ENCODE data around the gene HIVEP1.

The HIVEP1 gene

DNA sequence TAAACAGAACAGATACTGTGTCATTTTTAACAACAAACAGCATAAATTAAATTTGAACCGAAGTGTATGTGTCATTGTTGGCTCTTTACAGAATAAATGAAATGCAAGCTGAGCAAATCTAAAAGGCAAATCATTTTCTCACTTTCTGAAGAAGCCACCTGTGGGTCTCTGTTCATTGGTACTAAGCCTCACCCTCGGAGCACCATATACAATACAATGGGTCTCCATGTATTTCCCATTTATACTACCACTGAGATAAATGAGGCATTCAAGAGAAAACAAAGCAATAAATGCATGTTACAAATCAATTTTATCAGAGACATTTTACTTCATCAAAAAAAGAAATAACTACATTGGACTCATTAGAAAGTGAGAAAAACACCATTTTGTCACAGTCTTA is 38.9 kb upstream of the HIVEP1 start:
- Histone ChIP-seq H3K36me3 (ENCODE audit: control insufficient read depth in 5 of 5, insufficient read depth in 5 of 5, low read length in 5 of 5) (no peaks in the 10 kb centered on the region), H3K27me3 (ENCODE audit: control insufficient read depth in 5 of 5, insufficient read depth in 4 of 5, low read length in 5 of 5) (no peaks in the 10 kb centered on the region), H3K9me3 (ENCODE audit: control insufficient read depth in 5 of 5, low read length in 5 of 5) (no peaks in the 10 kb centered on the region), H3K9ac (ENCODE audit: low read length in 5 of 5) (no peak overlapping the region), H3K4me3 (ENCODE audit: low read depth in 1 of 5, low read length in 5 of 5) (no peak overlapping the region), H3K27ac (ENCODE audit: low read depth, low read length) (no peak overlapping the region), H3K4me1 (ENCODE audit: control insufficient read depth in 5 of 5, insufficient read depth in 5 of 5, low read length in 5 of 5) (peaks cover 0 to 13% (median 9%) of the 10 kb centered on the region in 5 donors)

DNA sequence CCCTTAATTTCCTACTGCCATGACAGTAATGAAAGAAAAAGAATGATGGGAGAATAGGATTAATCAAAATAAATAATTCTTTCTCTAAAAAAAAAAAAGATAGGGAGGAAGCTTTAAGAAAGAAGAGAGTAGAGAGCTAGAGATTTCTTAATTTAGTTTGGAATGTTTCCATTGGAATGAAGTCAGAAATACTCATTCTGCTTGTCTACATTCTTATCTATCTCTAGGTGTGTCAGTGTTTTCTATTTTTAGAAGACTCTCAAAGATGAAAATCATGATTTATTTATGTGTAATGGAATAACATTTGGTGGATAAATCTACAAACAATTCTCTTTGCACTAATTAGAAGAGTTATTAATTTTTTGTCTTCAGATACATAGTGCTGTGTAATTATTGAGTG is 38.0 kb upstream of the HIVEP1 start:
- Histone ChIP-seq H3K4me1 (ENCODE audit: control insufficient read depth in 5 of 5, insufficient read depth in 5 of 5, low read length in 5 of 5) (peaks cover 0 to 8% (median 4%) of the 10 kb centered on the region in 5 donors), H3K27ac (ENCODE audit: low read depth, low read length) (no peak overlapping the region), H3K4me3 (ENCODE audit: low read depth in 1 of 5, low read length in 5 of 5) (no peak overlapping the region), H3K27me3 (ENCODE audit: control insufficient read depth in 5 of 5, insufficient read depth in 4 of 5, low read length in 5 of 5) (no peaks in the 10 kb centered on the region), H3K36me3 (ENCODE audit: control insufficient read depth in 5 of 5, insufficient read depth in 5 of 5, low read length in 5 of 5) (no peaks in the 10 kb centered on the region), H3K9me3 (ENCODE audit: control insufficient read depth in 5 of 5, low read length in 5 of 5) (no peaks in the 10 kb centered on the region), H3K9ac (ENCODE audit: low read length in 5 of 5) (no peak overlapping the region)

DNA sequence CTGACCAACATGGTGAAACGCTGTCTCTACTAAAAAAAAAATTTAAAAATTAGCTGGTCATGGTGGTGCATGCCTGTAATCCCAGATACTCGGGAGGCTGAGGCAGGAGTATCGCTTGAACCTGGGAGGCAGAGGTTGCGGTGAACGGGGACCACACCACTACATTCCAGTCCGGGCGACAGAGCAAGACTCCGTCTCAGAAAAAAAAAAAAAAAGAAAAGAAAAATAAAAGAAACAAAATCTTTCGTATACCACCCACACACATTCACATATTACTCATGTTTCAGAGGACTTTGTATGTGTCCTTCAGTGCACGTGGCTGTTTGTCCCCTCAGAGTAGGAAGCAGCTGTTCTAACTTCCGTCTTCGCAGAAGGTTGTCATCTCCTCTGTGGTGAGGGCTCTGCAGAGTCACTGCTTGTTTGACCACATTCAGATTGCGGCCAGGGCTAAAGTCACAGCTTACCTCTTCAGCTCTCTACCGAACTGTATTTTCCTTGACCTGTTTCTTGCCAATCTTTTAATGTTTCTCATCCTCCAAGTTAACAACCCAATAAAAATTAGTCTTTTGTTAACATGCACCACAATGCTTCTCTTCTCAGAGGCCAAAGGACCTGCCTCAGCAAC is 36.6 kb upstream of the HIVEP1 start:
- Histone ChIP-seq H3K4me3 (ENCODE audit: low read depth in 1 of 5, low read length in 5 of 5) (no peak overlapping the region), H3K27ac (ENCODE audit: low read depth, low read length) (no peak overlapping the region), H3K9ac (ENCODE audit: low read length in 5 of 5) (no peak overlapping the region), H3K27me3 (ENCODE audit: control insufficient read depth in 5 of 5, insufficient read depth in 4 of 5, low read length in 5 of 5) (no peaks in the 10 kb centered on the region), H3K36me3 (ENCODE audit: control insufficient read depth in 5 of 5, insufficient read depth in 5 of 5, low read length in 5 of 5) (no peaks in the 10 kb centered on the region), H3K9me3 (ENCODE audit: control insufficient read depth in 5 of 5, low read length in 5 of 5) (no peaks in the 10 kb centered on the region), H3K4me1 (ENCODE audit: control insufficient read depth in 5 of 5, insufficient read depth in 5 of 5, low read length in 5 of 5) (peaks cover 0 to 3% (median 0%) of the 10 kb centered on the region in 5 donors)

GRCh38 chr6:11976489-11976888 is 35.6 kb upstream of the HIVEP1 start:
- peaks cover 0 to 3% (median 0%) of the 10 kb centered on the region in 5 donors for H3K4me1 ChIP-seq (ENCODE audit: control insufficient read depth in 5 of 5, insufficient read depth in 5 of 5, low read length in 5 of 5)
- H3K27me3 ChIP-seq (ENCODE audit: control insufficient read depth in 5 of 5, insufficient read depth in 4 of 5, low read length in 5 of 5): no peaks in the 10 kb centered on the region
- H3K9ac ChIP-seq (ENCODE audit: low read length in 5 of 5): no peak overlapping the region
- no peak overlapping the region for H3K4me3 ChIP-seq (ENCODE audit: low read depth in 1 of 5, low read length in 5 of 5)
- no peaks in the 10 kb centered on the region for H3K36me3 ChIP-seq (ENCODE audit: control insufficient read depth in 5 of 5, insufficient read depth in 5 of 5, low read length in 5 of 5)
- H3K9me3 ChIP-seq (ENCODE audit: control insufficient read depth in 5 of 5, low read length in 5 of 5): no peaks in the 10 kb centered on the region
- H3K27ac ChIP-seq (ENCODE audit: low read depth, low read length): no peak overlapping the region

- H3K27me3 ChIP-seq (ENCODE audit: control insufficient read depth in 5 of 5, insufficient read depth in 4 of 5, low read length in 5 of 5): no peaks in the 10 kb centered on the region
- H3K27ac ChIP-seq (ENCODE audit: low read depth, low read length): no peak overlapping the region
- H3K9me3 ChIP-seq (ENCODE audit: control insufficient read depth in 5 of 5, low read length in 5 of 5): no peaks in the 10 kb centered on the region
- H3K9ac ChIP-seq (ENCODE audit: low read length in 5 of 5): no peak overlapping the region
- H3K4me1 ChIP-seq (ENCODE audit: control insufficient read depth in 5 of 5, insufficient read depth in 5 of 5, low read length in 5 of 5): peaks cover 0 to 3% (median 0%) of the 10 kb centered on the region in 5 donors
- H3K4me3 ChIP-seq (ENCODE audit: low read depth in 1 of 5, low read length in 5 of 5): no peak overlapping the region
- H3K36me3 ChIP-seq (ENCODE audit: control insufficient read depth in 5 of 5, insufficient read depth in 5 of 5, low read length in 5 of 5): no peaks in the 10 kb centered on the region
These were observed 34.9 kb upstream of the HIVEP1 start for GRCh38 chr6:11977193-11977592.

GRCh38 chr6:11977738-11978137 is 34.4 kb upstream of the HIVEP1 start:
- no peaks in the 10 kb centered on the region for H3K9me3 ChIP-seq (ENCODE audit: control insufficient read depth in 5 of 5, low read length in 5 of 5)
- H3K4me1 ChIP-seq (ENCODE audit: control insufficient read depth in 5 of 5, insufficient read depth in 5 of 5, low read length in 5 of 5): peaks cover 0 to 3% (median 0%) of the 10 kb centered on the region in 5 donors
- no peak overlapping the region for H3K9ac ChIP-seq (ENCODE audit: low read length in 5 of 5)
- H3K36me3 ChIP-seq (ENCODE audit: control insufficient read depth in 5 of 5, insufficient read depth in 5 of 5, low read length in 5 of 5): no peaks in the 10 kb centered on the region
- H3K27me3 ChIP-seq (ENCODE audit: control insufficient read depth in 5 of 5, insufficient read depth in 4 of 5, low read length in 5 of 5): no peaks in the 10 kb centered on the region
- no peak overlapping the region for H3K4me3 ChIP-seq (ENCODE audit: low read depth in 1 of 5, low read length in 5 of 5)
- H3K27ac ChIP-seq (ENCODE audit: low read depth, low read length): no peak overlapping the region

GRCh38 chr6:11978169-11978987 is 33.7 kb upstream of the HIVEP1 start:
- no peaks in the 10 kb centered on the region for H3K27me3 ChIP-seq (ENCODE audit: control insufficient read depth in 5 of 5, insufficient read depth in 4 of 5, low read length in 5 of 5)
- no peak overlapping the region for H3K4me3 ChIP-seq (ENCODE audit: low read depth in 1 of 5, low read length in 5 of 5)
- H3K36me3 ChIP-seq (ENCODE audit: control insufficient read depth in 5 of 5, insufficient read depth in 5 of 5, low read length in 5 of 5): no peaks in the 10 kb centered on the region
- H3K9me3 ChIP-seq (ENCODE audit: control insufficient read depth in 5 of 5, low read length in 5 of 5): no peaks in the 10 kb centered on the region
- peaks cover 0 to 3% (median 0%) of the 10 kb centered on the region in 5 donors for H3K4me1 ChIP-seq (ENCODE audit: control insufficient read depth in 5 of 5, insufficient read depth in 5 of 5, low read length in 5 of 5)
- H3K27ac ChIP-seq (ENCODE audit: low read depth, low read length): no peak overlapping the region
- no peak overlapping the region for H3K9ac ChIP-seq (ENCODE audit: low read length in 5 of 5)

- Histone ChIP-seq H3K9me3 (ENCODE audit: control insufficient read depth in 5 of 5, low read length in 5 of 5) (no peaks in the 10 kb centered on the region), H3K27me3 (ENCODE audit: control insufficient read depth in 5 of 5, insufficient read depth in 4 of 5, low read length in 5 of 5) (no peaks in the 10 kb centered on the region), H3K36me3 (ENCODE audit: control insufficient read depth in 5 of 5, insufficient read depth in 5 of 5, low read length in 5 of 5) (no peaks in the 10 kb centered on the region), H3K4me1 (ENCODE audit: control insufficient read depth in 5 of 5, insufficient read depth in 5 of 5, low read length in 5 of 5) (peaks cover 0 to 3% (median 0%) of the 10 kb centered on the region in 5 donors), H3K9ac (ENCODE audit: low read length in 5 of 5) (no peak overlapping the region), H3K27ac (ENCODE audit: low read depth, low read length) (no peak overlapping the region), H3K4me3 (ENCODE audit: low read depth in 1 of 5, low read length in 5 of 5) (no peak overlapping the region)
These were observed 32.2 kb upstream of the HIVEP1 start for GRCh38 chr6:11979866-11980265.

DNA sequence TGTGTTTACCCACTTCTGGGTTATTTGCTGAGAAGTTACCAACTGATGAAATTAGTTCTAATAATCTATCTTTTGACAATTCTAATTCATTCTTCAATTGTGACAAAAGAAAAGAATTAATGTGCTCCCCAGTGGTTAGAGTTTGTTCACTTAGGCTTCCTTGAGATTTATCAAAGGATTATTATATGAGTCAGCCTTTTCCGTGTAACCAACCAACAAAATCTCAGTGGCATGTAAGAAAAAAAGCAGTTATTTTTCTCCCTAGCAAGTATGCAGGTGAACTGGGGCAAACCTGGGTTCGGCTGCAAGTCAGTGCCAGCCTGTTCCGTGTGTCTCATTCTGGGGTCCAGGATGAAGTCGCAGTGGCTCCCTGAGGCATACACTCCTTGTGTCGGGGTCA is 28.8 kb upstream of the HIVEP1 start:
- no peak overlapping the region for H3K27ac ChIP-seq (ENCODE audit: low read depth, low read length)
- H3K27me3 ChIP-seq (ENCODE audit: control insufficient read depth in 5 of 5, insufficient read depth in 4 of 5, low read length in 5 of 5): no peaks in the 10 kb centered on the region
- no peaks in the 10 kb centered on the region for H3K9me3 ChIP-seq (ENCODE audit: control insufficient read depth in 5 of 5, low read length in 5 of 5)
- no peaks in the 10 kb centered on the region for H3K36me3 ChIP-seq (ENCODE audit: control insufficient read depth in 5 of 5, insufficient read depth in 5 of 5, low read length in 5 of 5)
- no peak overlapping the region for H3K4me3 ChIP-seq (ENCODE audit: low read depth in 1 of 5, low read length in 5 of 5)
- no peak overlapping the region for H3K9ac ChIP-seq (ENCODE audit: low read length in 5 of 5)
- no peaks in the 10 kb centered on the region for H3K4me1 ChIP-seq (ENCODE audit: control insufficient read depth in 5 of 5, insufficient read depth in 5 of 5, low read length in 5 of 5)

DNA sequence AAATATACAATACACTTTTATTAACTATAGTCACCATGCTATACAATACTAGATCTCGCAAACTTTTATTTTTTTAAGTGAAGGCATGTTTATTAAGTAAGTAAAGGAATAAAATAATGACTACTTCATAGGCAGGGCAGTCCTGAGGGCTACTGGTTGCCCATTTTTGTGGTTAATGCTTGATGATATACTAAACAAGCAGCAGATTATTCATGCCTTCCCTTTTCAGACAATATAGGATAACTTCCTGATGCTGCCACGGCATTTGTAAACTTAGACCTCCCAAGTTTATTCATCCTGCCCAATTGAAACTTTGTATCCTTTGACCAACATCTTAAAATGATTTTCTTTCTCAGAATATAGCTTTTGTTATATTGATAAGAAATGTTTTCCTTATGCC is 24.7 kb upstream of the HIVEP1 start:
- Histone ChIP-seq H3K4me1 (ENCODE audit: control insufficient read depth in 5 of 5, insufficient read depth in 5 of 5, low read length in 5 of 5) (no peaks in the 10 kb centered on the region), H3K27ac (ENCODE audit: low read depth, low read length) (no peak overlapping the region)

More for the DNA sequence above, 24.7 kb upstream of the HIVEP1 start:
- Histone ChIP-seq H3K27me3 (ENCODE audit: control insufficient read depth in 5 of 5, insufficient read depth in 4 of 5, low read length in 5 of 5) (no peaks in the 10 kb centered on the region), H3K4me3 (ENCODE audit: low read depth in 1 of 5, low read length in 5 of 5) (no peak overlapping the region), H3K36me3 (ENCODE audit: control insufficient read depth in 5 of 5, insufficient read depth in 5 of 5, low read length in 5 of 5) (no peaks in the 10 kb centered on the region), H3K9me3 (ENCODE audit: control insufficient read depth in 5 of 5, low read length in 5 of 5) (no peaks in the 10 kb centered on the region), H3K9ac (ENCODE audit: low read length in 5 of 5) (no peak overlapping the region)

Data from subcutaneous abdominal adipose tissue (tissue), 5 donors.